HG03378 (cell line): Measurements from ENCODE around the gene CARTPT.

ENCODE experiments used
- ATAC-seq: cut with Tn5 transposase; IDR thresholded peaks from one replicate; pipeline ENCODE4 v1.9.1; 2021; ENCODE audit warnings: mild to moderate bottlenecking, moderate library complexity; ENCODE audit not compliant: unreplicated experiment

CARTPT gene

GRCh38 chr5:71719063-71719964 is at the start of gene CARTPT:
TSS of gene CARTPT (plus strand) at chr5:71719275. CDS start at chr5:71719294, 19 bp downstream.
- ATAC-seq: no peak

- no peak for ATAC-seq
Measured at GRCh38 chr5:71677977-71678376, 41.1 kb upstream of the CARTPT start.

- no peak for ATAC-seq
Measured at GRCh38 chr5:71679714-71680113, 39.4 kb upstream of the CARTPT start.

GRCh38 chr5:71680510-71680909 is 38.6 kb upstream of the CARTPT start:
- no peak for ATAC-seq

GRCh38 chr5:71681296-71681695 is 37.8 kb upstream of the CARTPT start:
- ATAC-seq: no peak

- no peak for ATAC-seq
Measured at GRCh38 chr5:71684309-71684708, 34.8 kb upstream of the CARTPT start.

- ATAC-seq: no peak
Measured at GRCh38 chr5:71693828-71694427, 25.1 kb upstream of the CARTPT start.

GRCh38 chr5:71695071-71695470 is 24.0 kb upstream of the CARTPT start:
- no peak for ATAC-seq

- ATAC-seq: no peak
Measured at GRCh38 chr5:71695595-71695994, 23.5 kb upstream of the CARTPT start.

GRCh38 chr5:71697967-71698366 is 21.1 kb upstream of the CARTPT start:
- ATAC-seq: no peak

GRCh38 chr5:71699233-71699632 is 19.8 kb upstream of the CARTPT start:
- ATAC-seq: no peak

- ATAC-seq: no peak
Measured at GRCh38 chr5:71699751-71700150, 19.3 kb upstream of the CARTPT start.

- no peak for ATAC-seq
Measured at GRCh38 chr5:71700803-71701202, 18.3 kb upstream of the CARTPT start.

- no peak for ATAC-seq
Measured at GRCh38 chr5:71701407-71701806, 17.7 kb upstream of the CARTPT start.

GRCh38 chr5:71703941-71704340 is 15.1 kb upstream of the CARTPT start:
- no peak for ATAC-seq

GRCh38 chr5:71705421-71705820 is 13.7 kb upstream of the CARTPT start:
- no peak for ATAC-seq

- no peak for ATAC-seq
Measured at GRCh38 chr5:71706906-71707305, 12.2 kb upstream of the CARTPT start.

GRCh38 chr5:71711610-71712009 is 7.5 kb upstream of the CARTPT start:
- no peak for ATAC-seq

- ATAC-seq: no peak
Measured at GRCh38 chr5:71714911-71715310, 4.2 kb upstream of the CARTPT start.

- no peak for ATAC-seq
Measured at GRCh38 chr5:71727978-71728377, 8.9 kb downstream of the CARTPT start.

- ATAC-seq: no peak
Measured at GRCh38 chr5:71731015-71731414, 11.9 kb downstream of the CARTPT start.

GRCh38 chr5:71732011-71732410 is 12.9 kb downstream of the CARTPT start:
- no peak for ATAC-seq
